ENCODE data around the gene LDB3.

LDB3 gene

DNA sequence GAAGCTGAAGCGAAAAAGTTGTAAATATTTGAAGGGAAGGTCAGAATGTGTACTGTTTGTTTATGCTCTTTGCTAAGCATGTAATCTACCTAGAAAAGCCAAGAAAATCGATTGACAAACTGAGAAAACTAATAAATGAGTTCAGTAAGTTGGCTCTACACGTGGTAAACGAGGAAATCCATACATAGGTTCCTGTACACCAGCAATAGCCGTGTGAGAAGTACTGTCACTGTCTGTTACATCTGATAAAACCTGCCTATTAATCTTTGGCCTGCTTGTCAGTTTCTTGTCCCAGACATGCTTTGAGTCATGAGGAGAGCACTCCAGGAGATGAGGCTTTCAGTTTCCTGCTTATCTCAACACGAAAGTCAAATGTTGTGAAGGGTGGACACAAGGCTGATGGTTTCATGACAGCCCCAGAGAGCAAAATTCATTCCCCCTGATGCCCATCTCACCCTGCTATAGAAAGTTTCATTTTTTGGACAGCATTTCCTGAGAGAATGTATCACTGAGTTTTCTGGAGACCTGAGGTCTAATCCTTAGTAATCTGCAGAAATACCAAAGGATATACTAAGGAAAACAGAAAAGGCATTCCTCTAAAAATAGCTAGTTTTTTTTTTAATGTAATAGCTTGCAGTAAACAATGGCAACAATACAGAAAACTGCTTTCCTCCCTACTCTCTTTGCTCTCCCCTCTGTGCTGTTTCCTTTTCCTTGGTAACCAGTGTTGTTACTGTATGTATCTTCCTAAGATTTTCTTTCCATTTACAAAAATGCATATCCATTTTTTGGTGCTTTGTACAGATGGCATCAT is 107.0 kb downstream of the LDB3 start:
- TF ChIP-seq, protein P1, sequence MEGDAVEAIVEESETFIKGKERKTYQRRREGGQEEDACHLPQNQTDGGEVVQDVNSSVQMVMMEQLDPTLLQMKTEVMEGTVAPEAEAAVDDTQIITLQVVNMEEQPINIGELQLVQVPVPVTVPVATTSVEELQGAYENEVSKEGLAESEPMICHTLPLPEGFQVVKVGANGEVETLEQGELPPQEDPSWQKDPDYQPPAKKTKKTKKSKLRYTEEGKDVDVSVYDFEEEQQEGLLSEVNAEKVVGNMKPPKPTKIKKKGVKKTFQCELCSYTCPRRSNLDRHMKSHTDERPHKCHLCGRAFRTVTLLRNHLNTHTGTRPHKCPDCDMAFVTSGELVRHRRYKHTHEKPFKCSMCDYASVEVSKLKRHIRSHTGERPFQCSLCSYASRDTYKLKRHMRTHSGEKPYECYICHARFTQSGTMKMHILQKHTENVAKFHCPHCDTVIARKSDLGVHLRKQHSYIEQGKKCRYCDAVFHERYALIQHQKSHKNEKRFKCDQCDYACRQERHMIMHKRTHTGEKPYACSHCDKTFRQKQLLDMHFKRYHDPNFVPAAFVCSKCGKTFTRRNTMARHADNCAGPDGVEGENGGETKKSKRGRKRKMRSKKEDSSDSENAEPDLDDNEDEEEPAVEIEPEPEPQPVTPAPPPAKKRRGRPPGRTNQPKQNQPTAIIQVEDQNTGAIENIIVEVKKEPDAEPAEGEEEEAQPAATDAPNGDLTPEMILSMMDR (conservative IDR thresholded peaks at IDR 0.05; ENCODE audit: control insufficient read depth, insufficient read depth, low read depth, low read length), result no peak
- H3K4me3 ChIP-seq (ENCODE audit: control insufficient read depth, low read depth, low read length), result no peak overlapping the region
- peak; percentile 36 for DNase-seq (ENCODE audit: low read depth)

DNA sequence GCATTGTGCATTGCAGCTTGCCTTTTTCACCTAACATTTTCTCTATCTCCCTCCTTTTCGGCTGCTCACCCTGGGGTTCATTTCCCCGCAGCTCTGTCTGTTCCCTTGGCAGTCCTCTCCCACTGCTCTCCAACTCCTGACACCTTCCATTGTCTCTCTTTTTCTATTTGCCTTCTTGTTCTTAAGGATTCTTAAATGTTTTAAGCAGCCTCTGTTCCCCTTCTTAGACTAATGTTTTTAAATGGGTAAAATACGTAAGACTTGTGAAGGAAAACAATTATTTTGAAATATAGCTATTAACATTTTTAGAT is 107.5 kb downstream of the LDB3 start:
- TF ChIP-seq, protein P1 (conservative IDR thresholded peaks at IDR 0.05; ENCODE audit: control insufficient read depth, insufficient read depth, low read depth, low read length), result no peak
- no peak for DNase-seq (ENCODE audit: low read depth)
- H3K4me3 ChIP-seq (ENCODE audit: control insufficient read depth, low read depth, low read length), result no peak overlapping the region

DNA sequence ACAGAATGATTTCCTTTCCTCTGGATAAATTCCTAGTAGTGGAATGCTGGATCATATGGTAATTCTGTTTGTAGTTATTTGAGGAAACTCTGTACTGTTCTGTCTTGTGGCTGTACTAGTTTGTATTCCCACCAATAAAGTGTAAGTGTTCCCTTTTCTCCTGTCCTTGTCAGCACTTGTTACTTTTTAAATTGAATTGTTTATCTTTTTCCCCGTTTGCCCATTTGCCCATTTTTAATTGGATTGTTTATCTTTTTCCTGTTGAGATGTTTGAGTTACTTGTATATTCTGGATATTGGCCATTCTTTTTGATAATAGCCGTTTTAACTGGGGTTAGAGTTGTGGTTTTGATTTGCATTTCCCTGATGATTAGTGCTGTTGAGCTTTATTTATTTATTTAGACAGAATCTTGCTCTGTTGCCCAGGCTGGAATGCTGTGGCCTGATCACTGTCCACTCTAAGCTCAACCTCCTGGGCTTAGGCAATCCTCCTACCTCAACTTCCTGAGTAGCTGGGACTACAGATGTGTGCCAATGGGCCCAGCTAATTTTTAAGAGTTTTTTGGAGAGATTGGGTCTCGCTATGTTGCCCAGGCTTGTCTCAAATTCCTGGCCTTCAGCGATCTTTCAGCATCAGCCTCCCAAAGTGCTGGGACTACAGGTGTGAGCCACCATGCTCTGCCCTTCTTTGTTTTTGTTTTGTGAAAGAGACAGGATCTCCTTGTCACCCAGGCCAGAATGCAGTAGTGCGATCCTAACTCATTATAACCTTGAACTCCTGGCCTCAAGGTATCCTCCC is 111.1 kb downstream of the LDB3 start:
- DNase-seq (ENCODE audit: low read depth), result peak; percentile 65
- H3K4me3 ChIP-seq (ENCODE audit: control insufficient read depth, low read depth, low read length), result no peak overlapping the region
- TF ChIP-seq, protein P1 (conservative IDR thresholded peaks at IDR 0.05; ENCODE audit: control insufficient read depth, insufficient read depth, low read depth, low read length), result no peak

DNA sequence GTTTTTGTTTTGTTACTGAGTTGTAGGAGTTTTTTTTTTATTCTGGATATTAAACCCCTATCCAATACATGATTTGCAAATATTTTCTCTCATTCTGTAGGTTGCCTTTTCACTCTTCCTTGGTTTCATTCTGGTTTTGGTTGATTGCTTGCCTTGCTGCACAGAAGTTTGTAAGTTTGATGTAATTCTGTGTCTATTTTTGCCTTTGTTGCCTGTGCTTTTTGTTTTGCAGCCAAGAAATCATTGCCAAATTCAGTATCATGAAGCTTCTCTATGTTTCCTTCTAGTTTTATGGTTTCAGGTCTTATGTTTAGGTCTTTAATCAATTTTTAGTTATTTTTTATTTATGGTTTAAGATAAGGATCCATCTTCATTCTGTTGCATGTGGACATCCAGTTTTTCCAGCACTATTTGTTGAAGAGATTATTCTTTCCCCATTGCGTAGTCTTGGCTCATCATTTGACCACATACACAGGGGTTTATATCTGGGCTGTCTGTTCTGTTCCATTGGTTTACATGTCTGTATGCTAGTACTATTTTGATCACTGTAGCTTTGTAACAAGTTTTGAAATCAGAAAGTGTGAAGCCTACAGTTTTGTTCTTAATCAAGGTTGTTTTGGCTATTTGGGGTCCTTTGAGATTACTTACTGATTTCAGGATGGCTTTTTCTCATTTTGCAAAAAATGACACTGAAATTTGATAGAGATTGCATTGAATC is 114.5 kb downstream of the LDB3 start:
- H3K4me3 ChIP-seq (ENCODE audit: control insufficient read depth, low read depth, low read length), result no peak overlapping the region
- DNase-seq (ENCODE audit: low read depth), result no peak
- TF ChIP-seq, protein P1 (conservative IDR thresholded peaks at IDR 0.05; ENCODE audit: control insufficient read depth, insufficient read depth, low read depth, low read length), result no peak

DNA sequence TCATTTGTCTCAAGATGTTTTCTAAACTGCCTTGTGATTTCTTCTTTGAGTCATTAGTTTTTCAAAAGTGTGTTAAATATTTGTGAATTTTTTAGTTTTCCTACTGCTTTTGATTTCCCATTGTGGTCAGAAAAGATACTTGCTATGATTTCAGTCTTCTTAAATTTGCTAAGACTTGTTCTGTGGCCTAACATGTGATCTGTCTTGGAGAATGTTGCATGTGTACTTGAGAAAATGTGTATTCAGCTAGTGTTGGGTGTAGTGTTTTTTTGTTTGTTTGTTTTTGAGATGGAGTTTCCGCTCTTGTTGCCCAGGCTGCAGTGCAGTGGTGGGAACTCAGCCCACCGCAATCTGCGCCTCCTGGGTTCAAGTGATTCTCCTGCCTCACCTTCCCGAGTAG is 116.7 kb downstream of the LDB3 start:
- no peak for DNase-seq (ENCODE audit: low read depth)
- TF ChIP-seq, protein P1 (conservative IDR thresholded peaks at IDR 0.05; ENCODE audit: control insufficient read depth, insufficient read depth, low read depth, low read length), result no peak
- H3K4me3 ChIP-seq (ENCODE audit: control insufficient read depth, low read depth, low read length), result no peak overlapping the region

Data from fibroblast of mammary gland (primary cell).